ENCODE measurements around the gene CNNM2.

The CNNM2 gene

GRCh38 chr10:102917962-102918816 is at the start of gene CNNM2:
TSS of gene CNNM2 (plus strand) at chr10:102918294. CDS start at chr10:102918481, 187 bp downstream.
- DNase-seq (ENCODE audit: low spot score), result peak; percentile 98
- peak; percentile 94 for FAIRE-seq

- DNase-seq (ENCODE audit: low spot score) (no peak), FAIRE-seq (no peak)
Measured at GRCh38 chr10:102868911-102869257, 49.2 kb upstream of the CNNM2 start.

GRCh38 chr10:102869258-102870198 is 48.6 kb upstream of the CNNM2 start, which contains the start of gene AS3MT:
TSS of gene AS3MT (plus strand) at chr10:102869470. CDS start at chr10:102869593, 123 bp downstream.
- no peak for FAIRE-seq

GRCh38 chr10:102870221-102870620 is 47.9 kb upstream of the CNNM2 start:
- no peak for FAIRE-seq

More at GRCh38 chr10:102869258-102870198, 48.6 kb upstream of the CNNM2 start, which contains the start of gene AS3MT:
- DNase-seq (ENCODE audit: low spot score), result no peak

GRCh38 chr10:102872163-102872562 is 45.9 kb upstream of the CNNM2 start:
- no peak for DNase-seq (ENCODE audit: low spot score)
- no peak for FAIRE-seq

More at GRCh38 chr10:102870221-102870620, 47.9 kb upstream of the CNNM2 start:
- DNase-seq (ENCODE audit: low spot score), result no peak

GRCh38 chr10:102876747-102877153 is 41.3 kb upstream of the CNNM2 start:
- DNase-seq (ENCODE audit: low spot score), result no peak
- no peak for FAIRE-seq

- FAIRE-seq (no peak), DNase-seq (ENCODE audit: low spot score) (no peak)
Measured at GRCh38 chr10:102878629-102879028, 39.5 kb upstream of the CNNM2 start.

GRCh38 chr10:102880256-102880655 is 37.8 kb upstream of the CNNM2 start:
- FAIRE-seq (no peak), DNase-seq (ENCODE audit: low spot score) (no peak)

GRCh38 chr10:102888048-102888447 is 30.0 kb upstream of the CNNM2 start:
- FAIRE-seq (no peak), DNase-seq (ENCODE audit: low spot score) (no peak)

- FAIRE-seq, result no peak
- DNase-seq (ENCODE audit: low spot score), result no peak
Measured at GRCh38 chr10:102894466-102895213, 23.5 kb upstream of the CNNM2 start.

- DNase-seq (ENCODE audit: low spot score), result no peak
- FAIRE-seq, result no peak
Measured at GRCh38 chr10:102900006-102900405, 18.1 kb upstream of the CNNM2 start.

GRCh38 chr10:102904346-102904745 is 13.7 kb upstream of the CNNM2 start:
- no peak for DNase-seq (ENCODE audit: low spot score)
- no peak for FAIRE-seq

- FAIRE-seq, result no peak
Measured at GRCh38 chr10:102906507-102906906, 11.6 kb upstream of the CNNM2 start.

GRCh38 chr10:102914781-102915180 is 3.3 kb upstream of the CNNM2 start:
- FAIRE-seq (no peak), DNase-seq (ENCODE audit: low spot score) (no peak)

More at GRCh38 chr10:102906507-102906906, 11.6 kb upstream of the CNNM2 start:
- no peak for DNase-seq (ENCODE audit: low spot score)

- FAIRE-seq (no peak), DNase-seq (ENCODE audit: low spot score) (no peak)
Measured at GRCh38 chr10:102916173-102916572, 1.9 kb upstream of the CNNM2 start.

GRCh38 chr10:102917314-102917961 is 656 bp upstream of the CNNM2 start:
- FAIRE-seq (no peak), DNase-seq (ENCODE audit: low spot score) (peak; percentile 33)

- no peak for FAIRE-seq
- no peak for DNase-seq (ENCODE audit: low spot score)
Measured at GRCh38 chr10:102918817-102919245, 737 bp downstream of the CNNM2 start.

- DNase-seq (ENCODE audit: low spot score) (no peak), FAIRE-seq (no peak)
Measured at GRCh38 chr10:102919246-102919959, 1.3 kb downstream of the CNNM2 start.

- no peak for DNase-seq (ENCODE audit: low spot score)
- no peak for FAIRE-seq
Measured at GRCh38 chr10:102919992-102920739, 2.1 kb downstream of the CNNM2 start.
